ENCODE measurements around the gene FLOT1. TPM values are rescaled to one million over a fixed set of nuclear protein-coding genes. Genes with fewer than 3 reads are reported as not detected.

The FLOT1 gene
- total and polyA plus RNA-seq, 2 of the 13 experiments (the other 11 are each of a cell fraction or from before 2014, with no cell fraction given), result 82.3 to 130 TPM

DNA sequence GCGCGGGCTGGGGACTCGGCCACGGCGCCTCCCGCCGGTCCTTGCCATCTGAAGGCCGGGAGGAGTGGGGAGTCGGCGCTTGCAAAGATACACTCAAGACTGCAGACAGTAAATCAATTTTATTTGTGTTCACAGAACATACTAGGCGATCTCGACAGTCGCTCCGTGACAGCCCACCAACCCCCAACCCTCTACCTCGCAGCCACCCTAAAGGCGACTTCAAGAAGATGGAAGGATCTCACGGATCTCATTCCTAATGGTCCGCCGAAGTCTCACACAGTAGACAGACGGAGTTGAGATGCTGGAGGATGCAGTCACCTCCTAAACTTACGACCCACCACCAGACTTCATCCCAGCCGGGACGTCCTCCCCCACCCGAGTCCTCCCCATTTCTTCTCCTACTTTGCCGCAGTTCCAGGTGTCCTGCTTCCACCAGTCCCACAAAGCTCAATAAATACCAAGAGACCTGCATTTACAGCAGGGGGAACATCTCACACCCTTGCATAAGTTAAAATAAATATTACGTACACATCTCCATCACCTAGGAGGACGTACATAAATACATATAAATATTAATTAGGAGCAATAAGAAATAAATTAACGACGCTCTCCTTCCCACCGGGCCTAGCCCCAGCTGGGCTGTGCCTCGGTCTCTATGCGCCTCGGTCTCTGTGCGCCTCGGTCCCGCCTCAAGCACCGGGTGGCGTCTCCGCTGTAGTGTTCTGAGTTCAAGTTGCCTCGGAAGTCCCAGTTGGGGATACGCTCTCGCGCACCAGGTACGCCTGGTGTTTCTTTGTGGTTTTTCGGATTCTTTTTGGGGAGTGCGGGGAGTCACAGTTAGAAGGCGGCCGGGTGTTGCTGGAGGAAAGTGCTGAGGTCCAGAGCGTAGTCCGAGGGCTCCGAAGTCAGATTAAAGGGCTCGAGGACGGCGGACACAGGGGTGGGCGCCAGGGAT lies 889 bp upstream of the FLOT1 start (continued):
- TF ChIP-seq HES4 (CRISPR knock-in tag; IDR thresholded peaks at IDR 0.05; ENCODE audit: borderline replicate concordance) (no peak), DMAP1 (CRISPR knock-in tag; IDR thresholded peaks at IDR 0.05) (no peak), ZNF572 (CRISPR knock-in tag; IDR thresholded peaks at IDR 0.05) (0 out of 2 replicates have a peak, but pooled peaks have one; percentile 88), HHEX (CRISPR knock-in tag; IDR thresholded peaks at IDR 0.05) (no peak), MTF1 (CRISPR knock-in tag; IDR thresholded peaks at IDR 0.05) (peak; percentile 13; the same call in 1 of the 2 replicates), POLR2AphosphoS2 (IDR thresholded peaks at IDR 0.05; ENCODE audit: low read depth, low read length) (peak; percentile 4; the same call in 1 of the 2 replicates), PHF21A (CRISPR knock-in tag; IDR thresholded peaks at IDR 0.05) (no peak), ZNF777 (CRISPR knock-in tag; IDR thresholded peaks at IDR 0.05) (peak; percentile 14; the same call in 1 of the 2 replicates), CAMTA2 (CRISPR knock-in tag; IDR thresholded peaks at IDR 0.05; ENCODE audit: borderline replicate concordance) (no peak), ZNF557 (CRISPR knock-in tag; IDR thresholded peaks at IDR 0.05) (0 out of 2 replicates have a peak, but pooled peaks have one; percentile 6), ZNF782 (CRISPR knock-in tag; IDR thresholded peaks at IDR 0.05; ENCODE audit: borderline replicate concordance) (no peak), ZNF446 (CRISPR knock-in tag; IDR thresholded peaks at IDR 0.05) (no peak), PITX1 (CRISPR knock-in tag; IDR thresholded peaks at IDR 0.05) (no peak; the same call in none of the 2 replicates), FOXO1 (CRISPR knock-in tag; IDR thresholded peaks at IDR 0.05) (no peak)
- TF ChIP-seq, protein P1, sequence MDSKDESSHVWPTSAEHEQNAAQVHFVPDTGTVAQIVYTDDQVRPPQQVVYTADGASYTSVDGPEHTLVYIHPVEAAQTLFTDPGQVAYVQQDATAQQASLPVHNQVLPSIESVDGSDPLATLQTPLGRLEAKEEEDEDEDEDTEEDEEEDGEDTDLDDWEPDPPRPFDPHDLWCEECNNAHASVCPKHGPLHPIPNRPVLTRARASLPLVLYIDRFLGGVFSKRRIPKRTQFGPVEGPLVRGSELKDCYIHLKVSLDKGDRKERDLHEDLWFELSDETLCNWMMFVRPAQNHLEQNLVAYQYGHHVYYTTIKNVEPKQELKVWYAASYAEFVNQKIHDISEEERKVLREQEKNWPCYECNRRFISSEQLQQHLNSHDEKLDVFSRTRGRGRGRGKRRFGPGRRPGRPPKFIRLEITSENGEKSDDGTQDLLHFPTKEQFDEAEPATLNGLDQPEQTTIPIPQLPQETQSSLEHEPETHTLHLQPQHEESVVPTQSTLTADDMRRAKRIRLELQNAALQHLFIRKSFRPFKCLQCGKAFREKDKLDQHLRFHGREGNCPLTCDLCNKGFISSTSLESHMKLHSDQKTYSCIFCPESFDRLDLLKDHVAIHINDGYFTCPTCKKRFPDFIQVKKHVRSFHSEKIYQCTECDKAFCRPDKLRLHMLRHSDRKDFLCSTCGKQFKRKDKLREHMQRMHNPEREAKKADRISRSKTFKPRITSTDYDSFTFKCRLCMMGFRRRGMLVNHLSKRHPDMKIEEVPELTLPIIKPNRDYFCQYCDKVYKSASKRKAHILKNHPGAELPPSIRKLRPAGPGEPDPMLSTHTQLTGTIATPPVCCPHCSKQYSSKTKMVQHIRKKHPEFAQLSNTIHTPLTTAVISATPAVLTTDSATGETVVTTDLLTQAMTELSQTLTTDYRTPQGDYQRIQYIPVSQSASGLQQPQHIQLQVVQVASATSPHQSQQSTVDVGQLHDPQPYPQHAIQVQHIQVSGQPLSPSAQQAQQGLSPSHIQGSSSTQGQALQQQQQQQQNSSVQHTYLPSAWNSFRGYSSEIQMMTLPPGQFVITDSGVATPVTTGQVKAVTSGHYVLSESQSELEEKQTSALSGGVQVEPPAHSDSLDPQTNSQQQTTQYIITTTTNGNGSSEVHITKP (CRISPR knock-in tag; IDR thresholded peaks at IDR 0.05; ENCODE audit: low read depth), result no peak
- TF ChIP-seq, protein P2, sequence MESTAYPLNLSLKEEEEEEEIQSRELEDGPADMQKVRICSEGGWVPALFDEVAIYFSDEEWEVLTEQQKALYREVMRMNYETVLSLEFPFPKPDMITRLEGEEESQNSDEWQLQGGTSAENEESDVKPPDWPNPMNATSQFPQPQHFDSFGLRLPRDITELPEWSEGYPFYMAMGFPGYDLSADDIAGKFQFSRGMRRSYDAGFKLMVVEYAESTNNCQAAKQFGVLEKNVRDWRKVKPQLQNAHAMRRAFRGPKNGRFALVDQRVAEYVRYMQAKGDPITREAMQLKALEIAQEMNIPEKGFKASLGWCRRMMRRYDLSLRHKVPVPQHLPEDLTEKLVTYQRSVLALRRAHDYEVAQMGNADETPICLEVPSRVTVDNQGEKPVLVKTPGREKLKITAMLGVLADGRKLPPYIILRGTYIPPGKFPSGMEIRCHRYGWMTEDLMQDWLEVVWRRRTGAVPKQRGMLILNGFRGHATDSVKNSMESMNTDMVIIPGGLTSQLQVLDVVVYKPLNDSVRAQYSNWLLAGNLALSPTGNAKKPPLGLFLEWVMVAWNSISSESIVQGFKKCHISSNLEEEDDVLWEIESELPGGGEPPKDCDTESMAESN (CRISPR knock-in tag; conservative IDR thresholded peaks at IDR 0.05), result no peak; the same call in 1 of the 2 replicates
- TF ChIP-seq, protein P3, sequence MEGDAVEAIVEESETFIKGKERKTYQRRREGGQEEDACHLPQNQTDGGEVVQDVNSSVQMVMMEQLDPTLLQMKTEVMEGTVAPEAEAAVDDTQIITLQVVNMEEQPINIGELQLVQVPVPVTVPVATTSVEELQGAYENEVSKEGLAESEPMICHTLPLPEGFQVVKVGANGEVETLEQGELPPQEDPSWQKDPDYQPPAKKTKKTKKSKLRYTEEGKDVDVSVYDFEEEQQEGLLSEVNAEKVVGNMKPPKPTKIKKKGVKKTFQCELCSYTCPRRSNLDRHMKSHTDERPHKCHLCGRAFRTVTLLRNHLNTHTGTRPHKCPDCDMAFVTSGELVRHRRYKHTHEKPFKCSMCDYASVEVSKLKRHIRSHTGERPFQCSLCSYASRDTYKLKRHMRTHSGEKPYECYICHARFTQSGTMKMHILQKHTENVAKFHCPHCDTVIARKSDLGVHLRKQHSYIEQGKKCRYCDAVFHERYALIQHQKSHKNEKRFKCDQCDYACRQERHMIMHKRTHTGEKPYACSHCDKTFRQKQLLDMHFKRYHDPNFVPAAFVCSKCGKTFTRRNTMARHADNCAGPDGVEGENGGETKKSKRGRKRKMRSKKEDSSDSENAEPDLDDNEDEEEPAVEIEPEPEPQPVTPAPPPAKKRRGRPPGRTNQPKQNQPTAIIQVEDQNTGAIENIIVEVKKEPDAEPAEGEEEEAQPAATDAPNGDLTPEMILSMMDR (CRISPR knock-in tag; IDR thresholded peaks at IDR 0.05), result no peak
- TF ChIP-seq, protein P4, sequence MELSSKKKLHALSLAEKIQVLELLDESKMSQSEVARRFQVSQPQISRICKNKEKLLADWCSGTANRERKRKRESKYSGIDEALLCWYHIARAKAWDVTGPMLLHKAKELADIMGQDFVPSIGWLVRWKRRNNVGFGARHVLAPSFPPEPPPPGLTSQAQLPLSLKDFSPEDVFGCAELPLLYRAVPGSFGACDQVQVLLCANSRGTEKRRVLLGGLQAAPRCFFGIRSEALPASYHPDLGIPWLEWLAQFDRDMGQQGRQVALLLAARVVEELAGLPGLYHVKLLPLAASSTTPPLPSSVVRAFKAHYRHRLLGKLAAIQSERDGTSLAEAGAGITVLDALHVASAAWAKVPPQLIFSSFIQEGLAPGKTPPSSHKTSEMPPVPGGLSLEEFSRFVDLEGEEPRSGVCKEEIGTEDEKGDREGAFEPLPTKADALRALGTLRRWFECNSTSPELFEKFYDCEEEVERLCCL (CRISPR knock-in tag; IDR thresholded peaks at IDR 0.05; ENCODE audit: borderline replicate concordance), result no peak
- TF ChIP-seq, protein P5, sequence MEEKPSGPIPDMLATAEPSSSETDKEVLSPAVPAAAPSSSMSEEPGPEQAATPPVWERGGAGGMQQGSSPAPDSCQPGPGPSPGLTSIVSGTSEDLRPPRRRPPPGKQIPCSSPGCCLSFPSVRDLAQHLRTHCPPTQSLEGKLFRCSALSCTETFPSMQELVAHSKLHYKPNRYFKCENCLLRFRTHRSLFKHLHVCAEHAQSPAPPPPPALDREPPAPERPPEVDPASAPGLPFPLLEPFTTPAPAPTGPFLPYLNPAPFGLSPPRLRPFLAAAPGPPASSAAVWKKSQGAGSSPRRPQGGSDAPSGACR (CRISPR knock-in tag; IDR thresholded peaks at IDR 0.05), result no peak
